ENCODE measurements around the gene GYPC. TPM values are rescaled to one million over a fixed set of nuclear protein-coding genes. Genes with fewer than 3 reads are reported as not detected.
A peak's percentile ranks its signal among the peaks of the same experiment; 100 is the strongest.

The GYPC gene
- total and polyA plus RNA-seq, 4 donors, result 8.7 to 419 (median 12.3) TPM

GRCh38 chr2:126649101-126649500, 6.9 kb upstream of the GYPC start:
- Histone ChIP-seq H3K9ac (ENCODE audit: low read depth in 1 of 2, low read length in 2 of 2) (no peak overlapping the region), H3K36me3 (ENCODE audit: control insufficient read depth in 4 of 4, insufficient read depth in 3 of 4, low read depth in 1 of 4, low read length in 3 of 4) (no peaks in the 10 kb centered on the region), H3K27me3 (ENCODE audit: control insufficient read depth in 4 of 4, insufficient read depth in 4 of 4, low read length in 3 of 4) (no peaks in the 10 kb centered on the region), H3K4me3 (ENCODE audit: low read depth in 1 of 3, low read length in 3 of 3) (no peak overlapping the region), H3K9me3 (ENCODE audit: control insufficient read depth in 4 of 4, low read length in 3 of 4) (no peaks in the 10 kb centered on the region), H3K4me1 (ENCODE audit: control insufficient read depth in 4 of 4, insufficient read depth in 4 of 4, low read length in 3 of 4) (no peaks in the 10 kb centered on the region), H3K27ac (ENCODE audit: low read depth in 1 of 2, low read length in 2 of 2) (no peak overlapping the region)
- TF ChIP-seq TAF1 (conservative IDR thresholded peaks at IDR 0.05) (no peak), REST (IDR thresholded peaks at IDR 0.05) (no peak), GABPA (IDR thresholded peaks at IDR 0.05 in 1 of 2, conservative IDR thresholded peaks at IDR 0.05 in 1 of 2) (no peak), JUND (IDR thresholded peaks at IDR 0.05) (no peak)
- 99% methylated on average over 1 of the region's 1 CpG for WGBS
- no peak for DNase-seq (ENCODE audit: low spot score)

DNA sequence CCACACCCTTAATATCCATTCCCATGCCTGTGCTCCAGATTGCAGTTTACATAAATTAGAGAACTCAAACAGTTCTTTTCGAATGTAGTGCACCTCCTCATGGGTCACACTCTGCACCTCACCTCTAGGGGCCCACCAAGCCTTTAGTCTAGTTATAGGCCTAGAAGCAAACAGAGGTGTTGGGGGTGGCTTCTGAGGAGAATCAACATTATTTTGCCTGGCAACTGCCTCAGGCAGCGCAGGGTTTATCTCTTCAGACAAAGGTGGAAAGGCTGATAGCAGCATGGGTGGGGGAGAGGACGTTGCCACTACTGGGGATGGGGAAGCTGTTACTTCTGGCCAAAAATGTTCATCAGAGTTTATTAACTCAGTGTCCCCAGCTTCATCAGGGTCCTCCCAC, 5.0 kb upstream of the GYPC start:
- Histone ChIP-seq H3K27ac (ENCODE audit: low read depth in 1 of 2, low read length in 2 of 2) (no peak overlapping the region), H3K4me1 (ENCODE audit: control insufficient read depth in 4 of 4, insufficient read depth in 4 of 4, low read length in 3 of 4) (peaks cover 1 to 6% (median 5%) of the 10 kb centered on the region in 4 donors), H3K4me3 (ENCODE audit: low read depth in 1 of 3, low read length in 3 of 3) (no peak overlapping the region), H3K27me3 (ENCODE audit: control insufficient read depth in 4 of 4, insufficient read depth in 4 of 4, low read length in 3 of 4) (no peaks in the 10 kb centered on the region), H3K9me3 (ENCODE audit: control insufficient read depth in 4 of 4, low read length in 3 of 4) (no peaks in the 10 kb centered on the region), H3K9ac (ENCODE audit: low read depth in 1 of 2, low read length in 2 of 2) (no peak overlapping the region), H3K36me3 (ENCODE audit: control insufficient read depth in 4 of 4, insufficient read depth in 3 of 4, low read depth in 1 of 4, low read length in 3 of 4) (no peaks in the 10 kb centered on the region)
- DNase-seq (ENCODE audit: low spot score), result peak; percentile 51
- TF ChIP-seq NR2F2 (IDR thresholded peaks at IDR 0.05) (no peak), RAD21 (IDR thresholded peaks at IDR 0.05) (no peak), GABPA (IDR thresholded peaks at IDR 0.05 in 1 of 2, conservative IDR thresholded peaks at IDR 0.05 in 1 of 2) (no peak), EGR1 (IDR thresholded peaks at IDR 0.05; ENCODE audit: low read depth in 2 of 2) (no peak), MAX (IDR thresholded peaks at IDR 0.05) (no peak)
- TF ChIP-seq, protein P1, sequence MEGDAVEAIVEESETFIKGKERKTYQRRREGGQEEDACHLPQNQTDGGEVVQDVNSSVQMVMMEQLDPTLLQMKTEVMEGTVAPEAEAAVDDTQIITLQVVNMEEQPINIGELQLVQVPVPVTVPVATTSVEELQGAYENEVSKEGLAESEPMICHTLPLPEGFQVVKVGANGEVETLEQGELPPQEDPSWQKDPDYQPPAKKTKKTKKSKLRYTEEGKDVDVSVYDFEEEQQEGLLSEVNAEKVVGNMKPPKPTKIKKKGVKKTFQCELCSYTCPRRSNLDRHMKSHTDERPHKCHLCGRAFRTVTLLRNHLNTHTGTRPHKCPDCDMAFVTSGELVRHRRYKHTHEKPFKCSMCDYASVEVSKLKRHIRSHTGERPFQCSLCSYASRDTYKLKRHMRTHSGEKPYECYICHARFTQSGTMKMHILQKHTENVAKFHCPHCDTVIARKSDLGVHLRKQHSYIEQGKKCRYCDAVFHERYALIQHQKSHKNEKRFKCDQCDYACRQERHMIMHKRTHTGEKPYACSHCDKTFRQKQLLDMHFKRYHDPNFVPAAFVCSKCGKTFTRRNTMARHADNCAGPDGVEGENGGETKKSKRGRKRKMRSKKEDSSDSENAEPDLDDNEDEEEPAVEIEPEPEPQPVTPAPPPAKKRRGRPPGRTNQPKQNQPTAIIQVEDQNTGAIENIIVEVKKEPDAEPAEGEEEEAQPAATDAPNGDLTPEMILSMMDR (IDR thresholded peaks at IDR 0.05; ENCODE audit: low read depth, low read length, missing input control), result no peak
- WGBS, result 47% methylated on average over 3 of the region's 3 CpGs

- H3K4me3 ChIP-seq (ENCODE audit: low read depth in 1 of 3, low read length in 3 of 3), result no peak overlapping the region
- no peak for DNase-seq (ENCODE audit: low spot score)
- H3K27ac ChIP-seq (ENCODE audit: low read depth in 1 of 2, low read length in 2 of 2), result no peak overlapping the region
- no peaks in the 10 kb centered on the region for H3K27me3 ChIP-seq (ENCODE audit: control insufficient read depth in 4 of 4, insufficient read depth in 4 of 4, low read length in 3 of 4)
- H3K9me3 ChIP-seq (ENCODE audit: control insufficient read depth in 4 of 4, low read length in 3 of 4), result no peaks in the 10 kb centered on the region
- peaks cover 6 to 16% (median 10%) of the 10 kb centered on the region in 4 donors for H3K4me1 ChIP-seq (ENCODE audit: control insufficient read depth in 4 of 4, insufficient read depth in 4 of 4, low read length in 3 of 4)
- no peak overlapping the region for H3K9ac ChIP-seq (ENCODE audit: low read depth in 1 of 2, low read length in 2 of 2)
- H3K36me3 ChIP-seq (ENCODE audit: control insufficient read depth in 4 of 4, insufficient read depth in 3 of 4, low read depth in 1 of 4, low read length in 3 of 4), result no peaks in the 10 kb centered on the region
- 49% methylated on average over 1 of the region's 1 CpG for WGBS
- no peak for TF ChIP-seq YY1 (IDR thresholded peaks at IDR 0.05)
- no peak for TF ChIP-seq NR2F2 (IDR thresholded peaks at IDR 0.05)
- no peak for TF ChIP-seq HNF4G (IDR thresholded peaks at IDR 0.05)
- TF ChIP-seq ATF3 (IDR thresholded peaks at IDR 0.05), result no peak
- no peak for TF ChIP-seq GABPA (IDR thresholded peaks at IDR 0.05 in 1 of 2, conservative IDR thresholded peaks at IDR 0.05 in 1 of 2)
- no peak for TF ChIP-seq MAX (IDR thresholded peaks at IDR 0.05)
- TF ChIP-seq, protein P1 (IDR thresholded peaks at IDR 0.05; ENCODE audit: low read depth, low read length, missing input control), result no peak
- TF ChIP-seq JUND (IDR thresholded peaks at IDR 0.05), result no peak
- no peak for TF ChIP-seq FOXA1 (IDR thresholded peaks at IDR 0.05)
- no peak for TF ChIP-seq RAD21 (IDR thresholded peaks at IDR 0.05)
- TF ChIP-seq FOXA2 (IDR thresholded peaks at IDR 0.05), result no peak
- no peak for TF ChIP-seq HNF4A (conservative IDR thresholded peaks at IDR 0.05)
- no peak for TF ChIP-seq EGR1 (IDR thresholded peaks at IDR 0.05; ENCODE audit: low read depth in 2 of 2)
- TF ChIP-seq RXRA (IDR thresholded peaks at IDR 0.05), result no peak
Measured at GRCh38 chr2:126652323-126652891, 3.6 kb upstream of the GYPC start.

All from liver (tissue), 9 donors.